MG63 (cell line): ENCODE data around the gene INSM2. TPM values are rescaled to one million over a fixed set of nuclear protein-coding genes. Genes with fewer than 3 reads are reported as not detected.

Experiments
- DNase-seq: peaks from one replicate; pipeline ENCODE4 v3.0.0-alpha.2; 2020
- H3K27me3 ChIP-seq: fragments of 250-450 bp; sonication (Bioruptor Pico); 2 replicates; pipeline ENCODE4 v1.5.1; 2020; ENCODE audit warnings: mild to moderate bottlenecking, moderate library complexity
- H3K36me3 ChIP-seq: fragments of 250-450 bp; sonication (Bioruptor Pico); 2 replicates; pipeline ENCODE4 v1.5.1; 2020; ENCODE audit warnings: mild to moderate bottlenecking, moderate library complexity
- H3K4me3 ChIP-seq: fragments of 250-450 bp; sonication (Bioruptor Pico); 2 replicates; pipeline ENCODE4 v1.5.1; 2020; ENCODE audit warnings: mild to moderate bottlenecking, moderate library complexity
- H3K9me3 ChIP-seq: fragments of 250-450 bp; sonication (Bioruptor Pico); 2 replicates; pipeline ENCODE4 v1.5.1; 2020; ENCODE audit warnings: mild to moderate bottlenecking, moderate library complexity
- total RNA-seq: library from RNA; depleted of rRNA; stranded (reverse); fragments of >200 nt; shearing (Covaris generic); gene quantifications from 2 replicates; pipeline ENCODE4 v1.2.3, GENCODE V29; 2014; ENCODE audit warnings: low replicate concordance; rRNA removed

Gene INSM2
- not detected in 2 replicates for total RNA-seq

- peak; percentile 71 for DNase-seq
- Histone ChIP-seq H3K9me3 (no peaks in the 10 kb centered on the region), H3K36me3 (no peaks in the 10 kb centered on the region), H3K27me3 (peaks cover 39% of the 10 kb centered on the region), H3K4me3 (peak within 1 kb of the TSS; percentile 37)
These were observed at the start of gene INSM2 for GRCh38 chr14:35533357-35534207. TSS of gene INSM2 (plus strand) at chr14:35534164. CDS start at chr14:35534253, 89 bp downstream.

- DNase-seq: no peak
- no peak overlapping the region for H3K4me3 ChIP-seq
- H3K9me3 ChIP-seq: no peaks in the 10 kb centered on the region
- H3K36me3 ChIP-seq: no peaks in the 10 kb centered on the region
- no peaks in the 10 kb centered on the region for H3K27me3 ChIP-seq
These were observed 41.4 kb upstream of the INSM2 start for GRCh38 chr14:35492569-35493014.

DNA sequence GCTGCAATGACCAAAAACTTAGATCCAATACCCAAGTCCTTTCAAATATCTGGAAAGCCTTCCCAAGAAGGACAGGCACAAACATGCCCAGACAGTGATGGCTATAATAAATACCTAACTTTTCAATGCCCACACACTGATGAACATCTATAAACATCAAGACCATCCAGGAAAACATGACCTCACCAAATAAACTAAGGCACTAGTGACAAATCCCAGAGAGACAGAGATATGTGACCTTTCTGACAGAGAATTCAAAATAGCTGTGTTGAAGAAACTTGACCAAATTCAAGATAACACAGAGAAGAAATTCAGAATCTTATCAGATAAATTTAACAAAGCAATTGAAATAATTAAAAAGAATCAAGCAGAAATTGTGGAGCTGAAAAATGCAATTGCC lies 38.7 kb upstream of the INSM2 start:
- DNase-seq: no peak
- Histone ChIP-seq H3K27me3 (no peaks in the 10 kb centered on the region), H3K9me3 (no peaks in the 10 kb centered on the region), H3K4me3 (no peak overlapping the region), H3K36me3 (no peaks in the 10 kb centered on the region)

- no peaks in the 10 kb centered on the region for H3K9me3 ChIP-seq
- no peak for DNase-seq
- no peak overlapping the region for H3K4me3 ChIP-seq
- no peaks in the 10 kb centered on the region for H3K36me3 ChIP-seq
- no peaks in the 10 kb centered on the region for H3K27me3 ChIP-seq
These were observed 34.8 kb upstream of the INSM2 start for GRCh38 chr14:35499180-35499579.

DNA sequence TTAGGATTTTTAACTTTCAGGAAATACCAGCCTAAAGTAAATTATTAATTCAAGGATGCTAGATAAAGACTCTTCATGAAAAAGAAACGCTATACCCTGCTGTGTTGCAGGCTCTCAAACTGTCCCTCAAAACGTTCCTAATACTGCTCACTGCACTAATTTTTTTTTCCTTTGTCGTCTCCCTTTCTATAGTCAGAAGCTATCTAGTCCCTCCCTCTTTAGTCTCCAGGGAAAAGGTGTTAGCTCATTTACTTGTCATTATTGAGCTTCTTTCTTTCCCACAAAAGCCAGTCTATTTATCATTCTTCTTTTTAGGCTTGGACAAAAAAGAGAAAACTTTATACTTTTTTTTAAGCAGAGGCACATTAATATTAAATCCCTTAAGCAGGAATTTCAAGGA lies 30.3 kb upstream of the INSM2 start:
- no peaks in the 10 kb centered on the region for H3K36me3 ChIP-seq
- H3K27me3 ChIP-seq: no peaks in the 10 kb centered on the region
- H3K9me3 ChIP-seq: no peaks in the 10 kb centered on the region
- no peak for DNase-seq
- H3K4me3 ChIP-seq: no peak overlapping the region

GRCh38 chr14:35504260-35504659 lies 29.7 kb upstream of the INSM2 start:
- Histone ChIP-seq H3K36me3 (no peaks in the 10 kb centered on the region), H3K27me3 (no peaks in the 10 kb centered on the region), H3K9me3 (no peaks in the 10 kb centered on the region), H3K4me3 (no peak overlapping the region)
- no peak for DNase-seq

GRCh38 chr14:35506461-35506860 lies 27.5 kb upstream of the INSM2 start:
- Histone ChIP-seq H3K4me3 (no peak overlapping the region), H3K9me3 (no peaks in the 10 kb centered on the region), H3K36me3 (no peaks in the 10 kb centered on the region), H3K27me3 (peaks cover 4% of the 10 kb centered on the region; the same call in 1 of the 2 replicates)
- DNase-seq: no peak

DNA sequence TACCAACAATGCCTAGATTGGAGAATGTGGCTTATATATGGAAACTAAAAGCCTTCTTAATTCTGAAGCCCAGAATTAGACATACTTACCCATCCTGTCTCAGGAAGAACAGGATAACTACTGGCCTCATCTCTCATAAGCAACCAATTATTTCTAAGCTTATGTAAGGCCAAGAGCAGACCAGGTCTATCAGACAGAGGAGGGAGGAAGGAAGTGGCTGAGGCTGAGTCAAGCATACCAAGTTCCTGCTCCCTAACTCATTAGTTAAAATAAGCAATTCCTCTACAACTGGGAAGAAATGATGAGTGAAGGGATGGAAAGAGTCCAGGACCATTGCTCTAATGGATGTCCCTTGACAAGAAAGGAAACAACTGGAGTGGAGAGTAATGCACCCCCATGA lies 27.0 kb upstream of the INSM2 start:
- Histone ChIP-seq H3K36me3 (no peaks in the 10 kb centered on the region), H3K27me3 (peaks cover 4% of the 10 kb centered on the region; the same call in 1 of the 2 replicates), H3K4me3 (no peak overlapping the region), H3K9me3 (no peaks in the 10 kb centered on the region)
- DNase-seq: no peak

DNA sequence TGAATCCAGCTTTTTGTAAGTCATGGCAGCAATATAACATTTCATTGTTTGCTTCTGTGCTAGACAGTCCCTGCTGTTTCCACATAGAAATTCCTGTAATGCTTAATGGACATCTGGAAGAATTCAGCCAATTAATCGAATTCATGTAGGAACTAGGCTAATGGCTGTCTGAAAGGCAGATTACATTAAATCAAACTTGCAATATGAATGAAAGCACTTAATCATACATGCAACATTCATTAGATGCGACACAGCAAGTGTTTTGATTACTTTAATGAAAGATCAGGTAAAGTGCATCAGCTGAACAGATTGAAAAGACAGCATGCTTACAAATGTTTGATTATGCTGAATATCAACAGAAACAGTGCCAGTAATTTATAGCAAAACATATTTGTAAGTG lies 24.1 kb upstream of the INSM2 start:
- Histone ChIP-seq H3K36me3 (no peaks in the 10 kb centered on the region), H3K9me3 (no peaks in the 10 kb centered on the region), H3K4me3 (no peak overlapping the region), H3K27me3 (peaks cover 4% of the 10 kb centered on the region; the same call in 1 of the 2 replicates)
- DNase-seq: no peak

DNA sequence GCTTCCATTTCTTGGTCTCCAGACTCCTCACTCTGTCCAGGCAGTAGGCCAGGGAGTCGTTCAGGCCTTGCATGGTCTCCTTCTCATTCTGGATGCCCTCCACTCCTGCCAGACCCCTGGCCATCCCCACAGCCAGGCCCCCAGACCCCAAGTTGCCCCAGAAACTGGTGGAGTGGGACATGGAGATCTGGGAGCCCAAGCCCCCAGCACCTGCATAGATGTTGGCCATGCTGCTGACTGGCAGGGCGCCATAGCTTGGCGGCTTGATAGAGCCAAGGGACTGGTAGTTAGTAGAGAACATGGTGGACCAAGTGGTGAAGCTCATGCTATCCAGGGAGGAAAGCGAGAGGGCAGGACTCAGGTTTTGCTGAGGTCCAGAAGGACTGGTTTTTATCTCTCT lies 21.2 kb upstream of the INSM2 start:
- H3K9me3 ChIP-seq: no peaks in the 10 kb centered on the region
- no peak for DNase-seq
- peaks cover 4% of the 10 kb centered on the region; the same call in 1 of the 2 replicates for H3K27me3 ChIP-seq

GRCh38 chr14:35515916-35516315 lies 18.0 kb upstream of the INSM2 start:
- H3K4me3 ChIP-seq: no peak overlapping the region
- DNase-seq: no peak
- H3K27me3 ChIP-seq: peaks cover 4% of the 10 kb centered on the region
- H3K36me3 ChIP-seq: no peaks in the 10 kb centered on the region
- no peaks in the 10 kb centered on the region for H3K9me3 ChIP-seq

More for the DNA sequence above, 21.2 kb upstream of the INSM2 start:
- Histone ChIP-seq H3K36me3 (no peaks in the 10 kb centered on the region), H3K4me3 (no peak overlapping the region)

DNA sequence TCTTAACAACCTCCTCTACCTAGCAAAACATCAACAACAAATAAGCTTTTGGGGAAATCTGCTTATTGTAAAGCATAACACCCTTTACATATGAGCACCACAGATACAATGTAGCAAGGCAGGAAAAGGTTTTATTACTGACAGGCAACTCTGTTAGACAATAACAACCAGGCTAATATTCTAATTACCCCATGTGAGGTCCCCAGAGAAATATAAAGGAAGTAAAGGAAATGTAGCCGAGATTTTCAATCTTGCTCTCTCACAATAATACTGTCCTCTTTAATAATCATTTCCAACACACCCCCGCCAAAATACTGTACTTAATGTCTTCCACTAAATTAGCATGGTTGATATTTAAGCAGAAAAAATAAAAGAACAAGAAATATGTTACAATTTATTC lies 14.0 kb upstream of the INSM2 start:
- no peaks in the 10 kb centered on the region for H3K9me3 ChIP-seq
- H3K27me3 ChIP-seq: peaks cover 4% of the 10 kb centered on the region
- no peak for DNase-seq
- H3K4me3 ChIP-seq: no peak overlapping the region
- H3K36me3 ChIP-seq: no peaks in the 10 kb centered on the region

GRCh38 chr14:35525695-35526094 lies 8.3 kb upstream of the INSM2 start:
- no peaks in the 10 kb centered on the region for H3K9me3 ChIP-seq
- no peak for DNase-seq
- H3K27me3 ChIP-seq: no peaks in the 10 kb centered on the region; the same call in 1 of the 2 replicates
- H3K36me3 ChIP-seq: no peaks in the 10 kb centered on the region
- H3K4me3 ChIP-seq: no peak overlapping the region

DNA sequence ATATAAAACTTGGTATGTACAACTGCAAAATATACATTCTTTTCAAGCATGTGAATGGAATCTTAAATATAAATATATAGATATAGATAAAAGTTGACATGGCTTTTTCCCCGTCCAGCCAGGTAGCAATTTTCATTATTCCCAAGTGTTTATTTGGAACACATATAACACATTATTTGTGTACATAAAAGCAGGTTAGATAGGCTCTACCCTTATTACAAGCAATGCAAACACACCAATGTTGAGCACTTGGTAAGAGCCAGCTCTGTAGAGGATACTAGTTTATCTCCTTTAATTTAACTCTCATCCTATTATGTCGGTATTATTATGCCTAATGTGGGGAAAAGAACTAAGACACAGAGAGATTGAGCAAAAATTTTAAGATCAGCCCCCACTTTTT lies 7.0 kb upstream of the INSM2 start:
- no peaks in the 10 kb centered on the region for H3K36me3 ChIP-seq
- H3K9me3 ChIP-seq: no peaks in the 10 kb centered on the region
- H3K4me3 ChIP-seq: no peak overlapping the region
- H3K27me3 ChIP-seq: peaks cover 13% of the 10 kb centered on the region; the same call in 1 of the 2 replicates
- DNase-seq: no peak

DNA sequence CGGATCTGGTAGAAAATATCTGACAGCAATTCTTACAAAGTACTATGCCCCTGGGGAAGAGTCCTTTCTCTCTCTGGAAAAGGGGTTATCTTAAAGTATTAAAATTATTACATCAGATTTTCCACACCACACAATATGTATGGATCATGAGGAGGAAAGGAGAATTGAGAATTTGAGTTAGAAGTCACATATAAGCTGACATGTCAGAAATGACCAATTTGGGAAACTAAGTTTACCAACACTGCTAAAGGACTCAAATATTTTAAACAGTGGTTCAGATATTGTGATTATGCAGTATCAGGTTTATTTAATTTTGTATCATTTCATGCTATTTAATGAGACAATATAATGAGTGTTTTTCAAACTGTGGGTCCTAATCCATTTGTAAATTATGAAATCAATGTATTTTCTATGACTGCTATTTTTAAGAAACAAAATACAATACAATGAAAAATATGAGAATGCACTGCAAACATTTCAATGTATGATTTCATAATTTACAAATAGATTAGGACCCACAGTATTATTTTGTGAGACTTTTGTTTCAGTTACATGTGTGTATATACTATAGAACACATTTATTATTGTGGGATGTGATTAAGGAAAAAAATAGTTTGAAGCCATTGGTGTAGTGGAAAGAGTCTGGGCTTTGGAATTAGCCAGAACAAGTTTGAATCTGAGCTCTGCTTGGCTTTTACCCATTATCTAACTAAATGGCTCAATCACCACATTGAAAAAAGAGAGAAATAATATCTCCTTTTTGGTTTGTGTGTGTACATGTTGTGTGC lies 1.8 kb upstream of the INSM2 start:
- H3K4me3 ChIP-seq: no peak overlapping the region
- no peaks in the 10 kb centered on the region for H3K36me3 ChIP-seq
- DNase-seq: no peak
- peaks cover 39% of the 10 kb centered on the region for H3K27me3 ChIP-seq
- H3K9me3 ChIP-seq: no peaks in the 10 kb centered on the region

GRCh38 chr14:35532783-35533356 lies 1.1 kb upstream of the INSM2 start:
- DNase-seq: no peak
- H3K36me3 ChIP-seq: no peaks in the 10 kb centered on the region
- H3K4me3 ChIP-seq: peak overlapping the region; percentile 37
- no peaks in the 10 kb centered on the region for H3K9me3 ChIP-seq
- peaks cover 39% of the 10 kb centered on the region for H3K27me3 ChIP-seq
